OCI-M1 (cell line): Measurements from ENCODE around the gene AP5B1.
A peak's percentile ranks its signal among the peaks of the same experiment; 100 is the strongest.

ENCODE experiments used
- DNase-seq: peaks from one replicate; lab custom pipeline; 2025; lab: John Stamatoyannopoulos, UW

The AP5B1 gene, protein sequence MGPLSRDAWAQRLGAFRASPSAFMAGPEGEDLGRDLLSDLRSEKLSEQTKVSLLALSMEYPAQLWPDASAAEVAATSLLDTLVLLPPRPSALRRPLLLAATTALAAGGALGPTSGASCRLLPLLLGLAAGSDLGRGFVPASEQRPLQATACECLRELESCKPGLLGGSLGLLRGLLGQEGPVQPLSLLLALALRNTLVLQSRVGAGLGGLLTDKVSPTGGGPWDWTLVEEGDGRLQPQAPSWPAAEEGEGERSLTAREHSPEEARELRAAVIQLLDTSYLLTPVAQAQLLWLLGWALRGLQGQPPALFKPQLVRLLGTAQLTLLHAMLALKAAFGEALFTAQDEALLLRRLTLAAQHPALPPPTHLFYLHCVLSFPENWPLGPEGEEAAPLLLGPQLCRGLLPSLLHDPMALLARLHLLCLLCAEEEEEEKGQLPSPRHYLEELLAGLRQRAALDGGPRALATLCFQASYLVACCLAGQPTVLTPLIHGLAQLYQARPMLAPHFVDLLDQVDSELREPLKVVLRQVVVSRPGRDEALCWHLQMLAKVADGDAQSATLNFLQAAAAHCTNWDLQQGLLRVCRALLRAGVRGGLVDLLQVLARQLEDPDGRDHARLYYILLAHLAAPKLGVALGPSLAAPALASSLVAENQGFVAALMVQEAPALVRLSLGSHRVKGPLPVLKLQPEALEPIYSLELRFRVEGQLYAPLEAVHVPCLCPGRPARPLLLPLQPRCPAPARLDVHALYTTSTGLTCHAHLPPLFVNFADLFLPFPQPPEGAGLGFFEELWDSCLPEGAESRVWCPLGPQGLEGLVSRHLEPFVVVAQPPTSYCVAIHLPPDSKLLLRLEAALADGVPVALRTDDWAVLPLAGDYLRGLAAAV

DNA sequence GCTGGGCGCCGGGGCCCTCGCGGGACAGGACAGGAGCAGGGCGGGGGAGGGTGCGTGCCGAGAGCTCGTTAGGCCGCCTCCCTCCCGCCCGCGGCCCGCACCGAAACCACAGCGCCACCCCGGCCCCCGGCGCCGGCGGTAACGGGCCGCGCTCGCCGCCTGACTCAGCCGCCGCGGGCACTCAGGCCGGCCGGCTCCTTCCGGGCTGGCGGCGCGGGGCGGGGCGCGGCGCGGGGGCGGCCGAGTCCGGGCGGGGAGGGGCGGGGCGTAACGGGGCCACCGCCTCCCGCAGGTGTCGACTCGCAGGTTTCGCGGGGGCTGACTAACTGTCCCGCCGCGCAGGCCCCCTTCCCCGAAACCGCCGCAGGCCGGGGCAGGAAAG is at the start of gene AP5B1:
Gene AP5B1, minus strand, starts transcription at position 207 of the 382 bp plus-strand sequence. CDS start 385 bp downstream, outside the sequence.
- DNase-seq, result peak; percentile 78

DNA sequence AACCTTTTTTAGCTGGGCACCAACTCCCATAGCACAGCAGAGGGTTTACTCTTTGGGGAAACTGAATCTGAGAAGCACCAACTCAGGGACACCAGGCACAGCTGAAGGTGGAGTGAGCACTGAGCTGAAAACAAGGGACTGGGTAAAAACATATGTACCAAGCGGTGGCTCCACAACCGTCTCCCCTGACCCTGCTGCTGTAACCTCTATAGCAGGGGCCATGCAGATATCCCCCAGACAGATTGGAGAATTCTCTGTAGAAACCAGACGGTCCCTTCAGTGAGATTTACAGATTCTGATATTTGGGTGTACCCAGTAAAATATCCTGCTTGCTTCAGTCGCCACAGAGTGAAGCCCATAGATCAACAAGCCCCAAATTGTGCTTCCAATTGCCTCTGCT is 48.7 kb upstream of the AP5B1 start:
- no peak for DNase-seq

DNA sequence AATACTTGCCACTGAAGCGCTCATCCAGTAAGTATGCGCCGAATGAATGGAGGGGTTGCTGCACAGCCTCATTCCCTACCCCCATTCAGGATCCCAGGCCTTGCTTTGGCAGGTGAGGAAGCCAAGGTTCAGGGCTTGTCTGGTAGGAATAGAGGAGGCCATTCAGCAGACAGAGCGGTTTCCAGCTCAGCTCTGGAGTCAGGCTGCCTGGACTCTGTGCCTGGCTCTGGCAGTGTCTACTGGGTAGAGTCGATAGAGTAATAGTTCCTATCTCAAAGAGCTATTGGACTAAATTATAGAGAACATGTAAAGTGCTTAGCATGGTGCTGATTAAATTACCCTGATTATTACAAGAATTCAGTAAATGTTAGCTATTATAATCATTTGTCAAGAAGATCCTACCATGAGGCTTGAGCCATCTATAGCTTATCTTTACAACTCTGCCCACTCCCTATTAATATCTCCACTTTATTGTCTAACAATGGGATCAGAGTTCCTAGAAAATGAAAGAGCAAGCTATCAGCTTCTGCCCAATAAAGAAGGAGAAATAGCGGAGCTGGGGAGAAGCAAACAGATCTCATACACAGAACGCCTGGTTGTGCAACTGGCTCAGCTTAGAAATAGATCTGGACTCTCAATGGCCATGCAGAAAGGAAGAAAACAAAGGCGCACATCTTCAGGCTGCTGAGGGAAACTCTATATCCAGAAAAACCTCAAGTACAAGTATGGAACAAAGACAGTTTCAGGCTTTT is 46.4 kb upstream of the AP5B1 start:
- peak; percentile 21 for DNase-seq

DNA sequence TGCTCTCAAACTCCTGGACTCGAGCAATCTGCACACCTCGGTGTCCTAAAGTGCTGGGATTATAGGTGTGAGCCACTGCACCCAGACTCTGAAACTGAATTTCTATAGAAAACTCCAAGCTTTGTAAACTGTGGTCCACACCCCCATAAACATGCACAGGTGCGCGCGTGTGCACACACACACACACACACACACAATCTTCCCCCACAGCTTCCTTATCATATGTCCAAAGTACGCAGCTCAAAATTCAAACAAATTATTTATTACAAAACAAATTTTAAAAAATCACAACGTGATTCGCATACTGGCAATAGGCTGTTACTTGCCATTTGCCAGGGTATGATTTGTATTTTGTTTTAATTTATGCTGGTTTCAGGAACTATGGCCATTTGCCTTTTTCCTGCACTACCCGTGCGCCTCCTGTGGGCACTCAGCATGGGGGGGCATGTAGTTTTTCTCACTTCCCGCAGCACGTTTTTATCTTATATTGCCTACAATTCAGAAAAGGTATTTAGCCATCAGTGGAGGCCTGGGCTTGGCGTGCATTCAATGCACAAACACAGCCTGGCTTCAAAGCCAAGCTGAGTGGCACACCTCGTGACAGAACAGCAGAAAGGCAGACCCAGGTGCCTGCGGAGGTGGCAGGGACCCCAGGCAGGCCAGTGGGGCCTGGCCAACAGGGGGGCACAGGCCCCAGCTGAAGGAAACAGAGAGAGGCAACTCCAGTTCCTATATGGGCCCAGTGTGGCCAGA is 42.2 kb upstream of the AP5B1 start:
- DNase-seq, result no peak

GRCh38 chr11:65821107-65821506 is 40.3 kb upstream of the AP5B1 start:
- no peak for DNase-seq

GRCh38 chr11:65817835-65818680 is 37.3 kb upstream of the AP5B1 start:
- DNase-seq, result peak; percentile 94

GRCh38 chr11:65817312-65817834 is 36.6 kb upstream of the AP5B1 start:
- DNase-seq, result no peak

DNA sequence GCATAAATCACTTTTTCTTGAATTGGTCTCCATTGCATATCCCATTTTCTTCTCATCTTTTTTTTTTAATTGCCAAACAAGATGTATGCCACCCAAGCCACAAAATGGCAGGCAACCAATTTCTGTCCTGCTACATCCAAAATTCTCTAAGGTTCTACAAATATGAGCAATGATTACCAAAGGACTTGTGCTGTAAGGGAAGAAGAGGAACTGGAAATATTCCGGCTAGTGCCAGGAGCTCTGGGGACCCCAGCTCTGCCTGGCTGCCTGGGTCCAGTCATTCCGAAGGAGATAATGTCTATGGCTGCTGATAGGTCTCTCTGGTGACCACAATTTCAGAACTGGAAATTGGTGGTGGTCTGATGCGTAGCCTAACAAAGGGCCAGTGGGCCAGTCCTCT is 35.9 kb upstream of the AP5B1 start:
- DNase-seq, result no peak

DNA sequence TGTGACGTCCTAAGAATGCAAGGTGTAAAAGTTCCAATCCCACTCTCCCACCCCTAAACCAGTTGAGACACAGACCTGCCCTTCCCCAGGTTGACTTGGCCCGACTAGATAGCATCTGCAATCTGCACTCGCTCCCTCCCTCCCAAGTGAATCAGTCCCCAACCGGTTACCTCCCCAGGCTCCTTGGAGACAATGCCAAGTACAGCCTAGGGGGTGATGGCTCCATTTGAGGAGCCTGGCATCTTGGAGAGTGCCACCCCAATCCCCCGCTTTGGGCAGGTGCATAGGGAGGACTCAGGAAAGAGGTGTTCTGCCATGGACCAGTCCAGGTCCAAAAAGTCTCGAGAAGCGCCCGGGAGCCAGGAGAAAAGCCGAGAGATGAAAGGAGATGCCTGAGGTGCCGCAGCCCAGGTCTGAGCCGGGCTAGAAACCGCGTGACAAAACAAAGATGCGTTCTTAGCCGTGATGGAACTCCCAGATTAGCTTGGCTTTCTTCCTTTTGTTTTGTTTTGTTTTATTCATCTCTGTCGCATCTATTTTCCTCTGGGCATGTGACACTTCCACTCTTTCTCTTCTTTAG is 34.3 kb upstream of the AP5B1 start:
- no peak for DNase-seq

DNA sequence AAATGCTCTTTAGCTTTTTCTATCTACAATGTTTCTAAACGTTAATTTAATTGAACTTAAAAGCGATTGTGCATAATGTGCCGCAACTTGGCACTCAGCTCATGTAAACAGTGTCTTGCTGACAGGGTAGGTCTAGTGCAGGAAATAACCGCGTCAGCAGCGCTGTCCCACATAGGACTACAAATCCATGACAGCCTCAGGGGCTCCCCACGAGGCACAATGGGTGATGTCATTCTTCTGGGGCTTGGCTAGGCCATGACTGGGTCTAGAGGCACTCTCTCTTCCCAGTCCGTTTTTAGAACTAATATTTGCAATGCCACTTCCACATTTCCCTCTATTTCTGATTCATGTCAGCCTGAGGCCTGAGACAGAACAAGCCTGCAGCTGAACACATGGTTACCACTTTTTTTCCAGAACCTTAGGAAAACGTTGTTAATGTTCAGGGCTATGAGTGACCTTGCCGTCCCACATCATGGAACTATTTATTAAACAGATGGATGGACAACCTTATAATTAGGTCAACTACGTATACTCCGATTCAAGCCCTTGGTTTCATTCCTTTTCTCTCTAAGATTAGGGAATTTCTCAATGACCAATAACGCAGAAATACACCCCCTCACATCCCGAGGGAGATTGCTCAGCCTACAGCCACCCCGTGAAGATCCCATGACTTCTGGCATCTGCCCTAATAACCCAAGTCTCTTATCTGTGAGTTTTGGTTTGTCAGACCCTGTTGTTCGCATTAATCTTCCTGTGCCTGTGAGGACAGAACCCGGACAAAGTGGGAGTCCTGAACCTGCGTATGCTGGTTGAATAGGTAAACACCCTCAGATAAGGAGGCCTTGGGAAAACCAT is 33.6 kb upstream of the AP5B1 start:
- no peak for DNase-seq

DNA sequence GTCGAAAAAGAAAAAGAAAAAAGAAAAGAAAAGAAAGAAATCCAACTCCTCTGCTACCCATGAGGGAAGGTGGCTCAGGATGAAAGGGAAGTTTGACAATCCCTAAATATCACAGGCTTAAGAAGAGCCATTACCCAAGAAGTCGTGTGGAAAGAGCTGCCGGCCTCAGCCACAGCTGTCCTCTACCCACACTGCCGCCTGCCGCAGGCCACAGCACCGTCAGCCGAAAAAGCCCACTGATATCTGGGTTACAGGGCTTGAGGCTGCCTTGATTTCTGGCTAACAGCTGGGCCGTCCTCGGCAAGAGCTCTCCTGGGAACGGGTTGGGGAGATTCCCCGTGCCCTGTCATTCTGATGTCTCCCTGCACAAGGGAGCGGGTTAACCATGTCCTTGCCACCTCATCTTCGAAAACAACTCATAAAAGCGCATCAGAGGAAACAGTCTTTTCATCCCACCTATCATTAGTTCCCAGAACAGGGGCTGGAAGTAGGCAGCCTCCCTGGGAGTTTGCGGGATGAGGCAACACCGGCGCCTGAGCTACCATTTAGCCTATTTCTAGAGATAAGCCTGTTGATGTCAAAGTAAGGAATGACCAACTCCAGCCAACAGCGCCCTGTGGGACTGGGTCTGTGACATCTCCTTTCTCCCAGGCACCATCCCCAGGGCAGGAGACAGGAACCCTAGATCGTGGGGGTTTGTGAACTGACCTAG is 31.1 kb upstream of the AP5B1 start:
- DNase-seq, result no peak

GRCh38 chr11:65810046-65810868 is 29.5 kb upstream of the AP5B1 start:
- no peak for DNase-seq

- no peak for DNase-seq
Observed at GRCh38 chr11:65809496-65809895, 28.7 kb upstream of the AP5B1 start.

GRCh38 chr11:65808744-65809341 is 28.1 kb upstream of the AP5B1 start:
- DNase-seq, result no peak

- peak; percentile 66 for DNase-seq
Observed at GRCh38 chr11:65806979-65807378, 26.2 kb upstream of the AP5B1 start.

- no peak for DNase-seq
Observed at GRCh38 chr11:65803797-65804492, 23.2 kb upstream of the AP5B1 start.

GRCh38 chr11:65802841-65803240 is 22.1 kb upstream of the AP5B1 start:
- no peak for DNase-seq
